HG02610 (cell line): ENCODE results near the gene FOXRED1.

ENCODE experiments used
- ATAC-seq: cut with Tn5 transposase; IDR thresholded peaks from one replicate; pipeline ENCODE4 v1.9.1; 2021; ENCODE audit warnings: mild to moderate bottlenecking, moderate library complexity; ENCODE audit not compliant: unreplicated experiment

The FOXRED1 gene

DNA sequence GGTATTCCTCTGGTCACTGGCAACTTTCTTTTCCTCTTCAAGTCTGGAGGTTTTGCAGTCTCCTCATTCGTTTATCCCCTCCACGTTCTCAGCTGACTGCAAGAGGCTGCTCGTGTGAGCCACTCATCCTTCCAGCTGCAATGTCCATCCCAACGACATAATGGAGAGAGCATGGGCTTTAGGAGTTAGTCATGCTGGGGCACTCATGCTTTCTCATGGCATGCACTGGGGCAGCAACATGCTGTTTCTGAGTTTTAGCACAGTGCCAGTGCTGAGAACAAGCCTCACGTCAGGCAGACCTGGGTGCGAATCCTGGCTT, 42.0 kb downstream of the FOXRED1 start:
- no peak for ATAC-seq

DNA sequence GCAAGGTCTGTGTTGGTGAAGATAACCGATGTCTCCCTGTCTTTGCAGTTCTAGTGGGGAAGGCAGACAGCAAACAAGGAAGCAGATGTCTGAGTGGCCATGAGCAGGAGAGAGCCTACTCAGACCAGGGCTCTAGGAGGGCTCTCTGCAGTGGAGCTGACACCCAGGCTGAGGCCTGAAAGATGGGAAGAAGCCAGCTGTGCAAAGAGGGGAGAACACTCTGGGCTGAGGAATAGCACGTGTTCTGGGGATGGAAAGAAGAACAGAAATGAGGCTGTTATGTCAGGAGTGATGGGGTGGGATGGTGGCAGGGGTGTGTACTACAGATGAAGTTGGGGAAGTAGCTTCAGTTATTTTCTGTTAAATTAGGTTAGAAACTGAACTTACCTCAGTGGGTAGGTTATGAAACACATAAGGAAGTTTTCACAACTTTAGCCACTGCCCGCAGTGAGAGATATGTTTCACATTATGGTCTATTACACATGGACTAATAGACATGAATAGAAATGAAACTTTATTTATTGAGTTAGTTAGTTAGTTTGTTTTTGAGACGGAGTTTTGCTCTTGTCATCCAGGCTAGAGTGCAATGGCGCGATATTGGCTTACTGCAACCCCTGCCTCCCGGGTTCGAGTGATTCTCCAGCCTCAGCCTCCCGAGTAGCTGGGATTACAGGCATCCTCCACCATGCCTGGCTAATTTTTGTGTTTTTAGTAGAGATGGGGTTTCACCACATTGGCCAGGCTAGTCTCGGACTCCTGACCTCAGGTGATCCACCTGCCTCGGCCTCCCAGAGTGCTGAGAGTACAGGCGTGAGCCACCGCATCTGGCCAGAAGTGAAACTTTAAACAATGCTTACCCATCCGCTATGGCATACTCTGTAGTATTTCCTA, 42.7 kb downstream of the FOXRED1 start:
- ATAC-seq, result peak; percentile 85

DNA sequence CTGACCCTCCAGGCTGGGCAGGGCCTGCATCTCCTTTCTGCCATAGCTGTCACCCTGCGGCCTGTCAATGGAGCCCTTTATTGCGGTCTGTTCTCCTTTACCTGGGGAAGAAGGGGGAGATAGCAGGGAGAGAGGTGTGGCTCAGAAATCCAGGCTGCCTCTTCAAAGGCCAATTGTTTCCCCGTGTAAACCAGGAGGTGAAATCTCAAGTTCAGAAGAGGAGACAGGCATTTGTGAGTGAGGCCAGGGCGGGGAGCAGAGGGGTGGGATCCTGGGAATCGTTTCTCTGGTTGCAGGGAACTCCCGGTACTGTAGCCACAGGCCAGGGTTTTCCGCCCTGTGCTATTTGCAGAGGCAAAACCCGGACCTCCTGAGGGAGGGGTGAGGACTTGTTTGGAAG, 44.0 kb downstream of the FOXRED1 start:
- no peak for ATAC-seq

DNA sequence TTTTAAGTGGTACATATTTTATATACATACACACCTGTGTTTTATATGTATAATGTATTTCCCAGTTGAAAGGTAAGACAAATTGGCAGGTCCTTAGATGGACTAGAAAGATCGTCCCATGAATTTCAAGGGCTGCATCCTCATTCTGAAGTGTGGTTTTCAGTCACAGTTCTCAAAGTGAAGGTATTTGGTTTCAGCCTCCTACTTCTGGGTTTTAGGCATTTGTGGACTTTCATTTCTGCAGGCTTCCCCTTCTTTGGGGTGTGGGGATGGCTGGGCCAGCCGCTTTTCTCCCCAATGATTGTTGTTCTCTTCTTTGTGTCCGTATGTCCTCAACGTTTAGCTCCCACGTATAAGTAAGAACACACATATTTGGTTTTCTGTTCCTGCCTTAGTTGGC, 44.9 kb downstream of the FOXRED1 start:
- ATAC-seq, result no peak

DNA sequence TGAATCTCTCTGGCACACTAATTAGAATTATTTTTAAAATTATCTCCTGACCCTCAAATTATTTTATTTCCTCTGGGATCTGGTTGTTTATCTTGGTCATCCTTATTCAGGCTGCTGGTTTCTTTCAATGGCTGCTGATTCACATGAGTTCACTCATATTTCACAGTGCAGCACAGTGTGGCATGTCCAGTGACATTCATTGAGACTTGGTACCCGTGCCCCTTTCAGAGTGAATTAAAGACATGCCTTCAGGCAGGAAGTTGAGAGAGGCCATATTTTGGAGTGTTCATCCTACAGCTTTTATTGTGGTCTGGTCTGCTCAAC, 48.4 kb downstream of the FOXRED1 start:
- ATAC-seq, result no peak

DNA sequence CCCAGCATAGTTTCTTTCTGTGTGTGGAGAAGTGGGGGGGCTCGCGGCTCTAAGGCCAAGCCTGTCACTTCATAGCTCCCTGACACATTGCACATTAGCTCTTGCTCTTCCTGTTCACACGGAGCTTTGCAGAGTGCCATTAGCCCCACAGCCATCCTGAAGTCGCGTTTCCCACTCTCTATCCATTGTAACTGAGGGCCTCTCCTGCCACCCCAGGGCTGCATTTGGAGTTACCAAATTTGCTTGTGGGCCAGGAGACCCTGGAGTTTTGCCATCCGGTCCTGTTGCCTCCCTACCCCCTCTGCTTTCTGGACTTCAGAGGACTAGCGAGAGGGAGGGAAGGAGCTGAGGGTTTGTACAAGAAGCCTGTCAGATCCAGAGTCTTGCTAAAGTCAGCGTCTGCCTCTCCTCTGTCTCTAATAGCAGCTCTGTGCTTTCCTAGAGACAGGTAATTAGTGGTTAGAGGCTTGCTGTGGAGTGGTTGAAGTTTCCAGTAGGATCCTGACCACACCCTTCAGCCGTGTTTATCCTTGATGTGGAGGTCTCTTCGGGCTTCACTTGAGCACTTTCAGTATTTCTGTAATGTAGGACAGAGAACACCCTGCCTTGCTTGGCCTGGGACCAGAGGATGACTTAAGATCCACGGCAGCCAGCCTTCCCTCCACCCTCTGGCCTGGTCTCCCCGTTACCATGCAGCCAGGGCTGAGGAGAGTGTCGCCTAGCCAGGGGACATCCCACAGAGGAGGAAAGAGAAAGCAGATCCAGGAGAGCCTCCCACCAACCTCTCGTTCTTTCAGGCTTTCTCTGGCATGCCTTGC, 49.0 kb downstream of the FOXRED1 start:
- peak; percentile 54 for ATAC-seq

DNA sequence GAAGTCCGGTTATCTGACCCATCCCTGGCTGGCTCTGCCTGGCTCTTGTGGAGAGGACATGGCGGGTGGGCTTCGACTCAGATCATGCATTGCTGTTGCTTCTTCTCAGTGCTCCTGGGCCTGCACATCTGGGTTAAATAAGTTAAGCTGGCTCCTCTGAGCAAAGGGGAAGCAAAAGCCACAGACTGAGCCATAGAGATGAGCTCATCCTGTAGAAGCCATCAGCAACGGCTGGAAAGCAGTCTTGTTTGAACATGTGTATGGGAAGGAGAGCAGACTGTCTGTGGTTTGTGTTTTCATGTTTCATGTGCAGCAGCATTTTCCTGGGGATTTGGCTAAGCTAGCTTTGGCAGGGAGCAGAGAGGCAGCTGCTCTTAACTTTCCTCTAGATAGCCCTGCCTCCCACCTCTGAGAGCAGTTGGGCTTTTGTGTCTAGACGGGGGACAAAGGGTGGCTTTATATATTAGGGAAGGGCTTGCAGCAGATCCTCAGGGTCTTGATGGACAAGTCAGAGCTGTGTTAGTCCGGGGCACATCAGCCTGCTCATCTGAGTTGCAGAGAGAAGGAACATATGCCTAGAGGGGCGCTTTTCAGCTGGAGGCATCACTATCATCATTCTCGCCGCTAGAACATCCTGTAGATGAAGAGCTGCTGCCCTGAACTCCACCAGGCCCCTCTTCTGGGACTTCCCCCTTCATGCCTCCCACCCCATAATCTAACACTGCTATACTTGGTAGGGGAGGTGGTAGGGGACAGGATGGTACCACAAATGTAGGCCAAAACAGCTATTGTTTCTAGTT, 49.8 kb downstream of the FOXRED1 start:
- ATAC-seq, result peak; percentile 72

DNA sequence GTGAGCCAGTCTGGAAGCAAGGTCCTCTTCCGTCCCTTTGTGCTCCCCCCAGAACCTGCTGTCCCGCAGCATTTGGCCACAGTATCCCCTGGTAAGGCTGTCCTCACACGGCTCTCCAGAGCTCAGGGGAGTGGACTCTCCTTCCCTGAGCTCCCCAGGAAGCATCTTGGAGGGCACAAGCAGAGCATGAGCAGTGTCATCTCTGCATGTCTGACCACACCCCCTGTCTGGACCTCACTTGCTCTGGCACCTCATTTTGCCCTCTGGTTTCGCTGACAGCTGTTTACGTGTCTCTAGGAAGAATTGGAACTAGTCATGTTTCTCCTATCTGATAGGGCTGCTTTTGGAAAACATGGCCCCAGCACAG, 50.4 kb downstream of the FOXRED1 start:
- ATAC-seq, result no peak

DNA sequence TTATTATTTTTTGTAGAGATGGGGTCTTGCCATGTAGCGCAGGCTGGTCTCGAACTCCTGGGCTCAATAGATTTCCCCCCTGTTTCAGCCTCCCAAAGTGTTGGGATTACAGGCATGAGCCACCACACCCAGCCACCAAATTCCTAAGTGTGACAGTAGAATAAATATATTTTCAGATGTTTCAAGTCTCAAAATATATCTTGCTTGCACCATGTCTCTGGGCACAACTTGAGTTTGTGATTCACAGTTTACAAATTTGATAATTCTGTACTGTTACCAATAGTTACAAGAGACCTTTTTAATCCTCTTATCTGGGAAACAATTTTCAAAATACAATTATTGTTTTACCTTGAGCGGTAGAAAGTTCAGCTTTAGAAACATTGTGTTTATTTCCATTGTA, 54.0 kb downstream of the FOXRED1 start:
- no peak for ATAC-seq

DNA sequence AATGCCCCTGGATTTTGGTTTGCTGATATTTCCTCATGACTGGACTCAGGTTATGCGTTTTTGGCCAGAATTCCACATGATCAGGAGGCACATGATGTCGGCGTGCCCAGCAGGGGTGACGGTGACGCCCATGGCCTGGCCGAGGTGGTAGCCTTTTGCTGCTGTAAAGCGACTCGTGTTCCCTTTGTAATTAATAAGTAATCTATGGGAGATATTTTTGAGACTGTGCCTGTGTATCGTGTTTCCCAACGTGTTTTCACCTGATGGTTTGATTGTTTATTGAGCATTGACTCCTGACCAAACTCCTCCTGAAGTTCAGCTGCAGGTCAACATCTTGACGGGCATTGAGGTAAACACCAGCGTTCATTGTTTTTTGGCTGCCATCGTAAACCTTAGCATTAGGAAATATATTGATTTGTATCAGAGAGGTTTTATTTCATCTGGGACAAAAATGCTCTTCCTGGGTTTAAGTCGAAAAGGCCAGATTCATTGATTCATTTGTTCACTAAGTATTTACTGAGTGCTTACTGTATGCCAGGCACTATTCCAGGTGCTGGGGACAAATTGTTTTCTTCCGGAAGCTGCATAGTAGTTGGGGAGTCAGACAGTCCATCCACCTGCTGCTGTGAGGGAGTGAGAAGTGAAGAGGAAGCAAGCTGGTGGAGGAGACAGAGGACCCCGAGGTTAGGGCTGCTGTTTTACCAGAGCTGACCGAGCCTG, 58.5 kb downstream of the FOXRED1 start:
- ATAC-seq, result no peak
